ENCODE results near the gene UMODL1.

- TF ChIP-seq POLR2A (IDR thresholded peaks at IDR 0.05): no peak
- TF ChIP-seq CTCF (IDR thresholded peaks at IDR 0.05): no peak
Measured at GRCh38 chr21:42089093-42089631, 18.0 kb downstream of the UMODL1 start.
